Thoracic aorta (tissue), 2 donors: Measurements from ENCODE around the gene ZNF462. TPM values are rescaled to one million over a fixed set of nuclear protein-coding genes. Genes with fewer than 3 reads are reported as not detected.

ENCODE experiments used
- ATAC-seq: fragments of 150-250 bp; one replicate; pipeline ENCODE4 v1.8.0; 2017; ENCODE audit warnings: low read depth; ENCODE audit not compliant: insufficient number of reproducible peaks, low FRiP score
- DNase-seq: peaks from one replicate; pipeline ENCODE4 v3.0.0-alpha.2; 2020; ENCODE audit warnings: low spot score
- H3K27ac ChIP-seq, 2 donors: fragments of 200-600 bp; sonication (generic); 1 replicate in 1 of 2; 2 replicates in 1 of 2; pipeline ENCODE4 v1.5.1; 2016; ENCODE audit warnings: mild to moderate bottlenecking in 2 of 2, moderate library complexity in 2 of 2
- H3K27me3 ChIP-seq: fragments of 200-600 bp; sonication (generic); replicated peaks from 2 replicates; pipeline ENCODE4 v1.6.0; 2016; ENCODE audit warnings: mild to moderate bottlenecking; ENCODE audit not compliant: insufficient read depth
- H3K36me3 ChIP-seq: fragments of 200-600 bp; sonication (generic); one replicate; pipeline ENCODE4 v1.5.1; 2016
- H3K4me1 ChIP-seq, 2 donors: fragments of 200-600 bp; sonication (generic); 1 replicate in 1 of 2; 2 replicates in 1 of 2; pipeline versions ENCODE4 v1.5.1 to v1.6.0; 2016; ENCODE audit warnings: low read depth in 2 of 2, mild to moderate bottlenecking in 1 of 2; ENCODE audit not compliant: control insufficient read depth in 1 of 2
- H3K4me3 ChIP-seq: fragments of 200-600 bp; sonication (generic); 2 replicates; pipeline ENCODE4 v1.5.1; 2016; ENCODE audit warnings: mild to moderate bottlenecking
- H3K9me3 ChIP-seq: fragments of 200-600 bp; sonication (generic); 2 replicates; pipeline ENCODE4 v1.5.1; 2016
- total RNA-seq, 2 donors: library from RNA; depleted of rRNA; stranded (reverse); fragments of >200 nt; gene quantifications; one replicate each; pipeline versions ENCODE4 v1.1.0 to v1.2.3, GENCODE V29; 2016
- TF ChIP-seq, protein P1 (sequence below): fragments of 200-600 bp; sonication (generic); IDR thresholded peaks from one replicate; pipeline ENCODE4 v1.5.1; 2019; ENCODE audit warnings: antibody characterized with exemption

The ZNF462 gene
- total RNA-seq, 2 donors from 2014 or later = 9.6 to 12.3 TPM

DNA sequence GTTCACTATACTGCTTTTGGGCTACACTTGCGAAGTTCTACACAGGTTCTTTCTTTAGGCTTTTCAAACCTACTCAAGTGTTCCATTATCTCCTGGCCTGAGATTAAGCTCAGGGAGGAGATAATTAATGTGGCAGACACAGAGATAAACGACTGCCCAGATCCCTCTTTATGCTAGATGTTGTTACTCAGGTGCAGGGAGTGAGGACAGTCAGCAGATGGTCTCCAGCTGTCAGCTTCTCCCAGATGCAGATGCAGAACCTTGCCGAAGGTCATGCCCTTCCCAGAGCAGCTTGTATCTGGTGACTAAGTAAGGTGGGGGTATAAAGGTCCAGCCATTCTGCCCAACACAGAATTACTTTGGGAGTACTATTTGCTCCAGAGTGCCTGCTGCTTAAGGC lies 166.2 kb downstream of the ZNF462 start:
- TF ChIP-seq, protein P1, sequence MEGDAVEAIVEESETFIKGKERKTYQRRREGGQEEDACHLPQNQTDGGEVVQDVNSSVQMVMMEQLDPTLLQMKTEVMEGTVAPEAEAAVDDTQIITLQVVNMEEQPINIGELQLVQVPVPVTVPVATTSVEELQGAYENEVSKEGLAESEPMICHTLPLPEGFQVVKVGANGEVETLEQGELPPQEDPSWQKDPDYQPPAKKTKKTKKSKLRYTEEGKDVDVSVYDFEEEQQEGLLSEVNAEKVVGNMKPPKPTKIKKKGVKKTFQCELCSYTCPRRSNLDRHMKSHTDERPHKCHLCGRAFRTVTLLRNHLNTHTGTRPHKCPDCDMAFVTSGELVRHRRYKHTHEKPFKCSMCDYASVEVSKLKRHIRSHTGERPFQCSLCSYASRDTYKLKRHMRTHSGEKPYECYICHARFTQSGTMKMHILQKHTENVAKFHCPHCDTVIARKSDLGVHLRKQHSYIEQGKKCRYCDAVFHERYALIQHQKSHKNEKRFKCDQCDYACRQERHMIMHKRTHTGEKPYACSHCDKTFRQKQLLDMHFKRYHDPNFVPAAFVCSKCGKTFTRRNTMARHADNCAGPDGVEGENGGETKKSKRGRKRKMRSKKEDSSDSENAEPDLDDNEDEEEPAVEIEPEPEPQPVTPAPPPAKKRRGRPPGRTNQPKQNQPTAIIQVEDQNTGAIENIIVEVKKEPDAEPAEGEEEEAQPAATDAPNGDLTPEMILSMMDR = no peak
- Histone ChIP-seq H3K4me3 (no peak overlapping the region), H3K27ac (no peak overlapping the region), H3K27me3 (no peaks in the 10 kb centered on the region), H3K36me3 (no peaks in the 10 kb centered on the region), H3K9me3 (no peaks in the 10 kb centered on the region), H3K4me1 (no peaks in the 10 kb centered on the region)
- ATAC-seq = no peak
- DNase-seq = no peak

GRCh38 chr9:107033966-107034365 lies 171.0 kb downstream of the ZNF462 start:
- no peaks in the 10 kb centered on the region for H3K36me3 ChIP-seq
- TF ChIP-seq, protein P1 = no peak
- DNase-seq = no peak

DNA sequence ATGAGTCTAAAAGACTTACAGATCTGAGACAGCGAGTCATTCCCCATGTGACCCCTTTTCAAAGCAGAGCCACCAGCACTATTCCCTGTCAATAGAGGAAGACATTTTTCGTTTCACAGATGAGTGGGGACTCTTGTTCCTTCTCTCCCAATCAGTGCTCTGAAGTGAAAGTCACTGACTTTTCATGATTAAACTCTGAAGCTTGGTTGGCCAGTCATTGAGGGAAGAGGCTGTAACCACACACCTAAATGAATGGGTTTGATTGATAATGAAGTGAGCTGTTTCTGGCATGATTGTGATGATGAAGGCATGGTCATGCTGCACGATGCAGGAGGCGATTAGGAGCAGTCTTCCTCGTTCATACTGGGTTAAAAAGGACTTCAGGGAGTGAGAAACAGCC lies 171.9 kb downstream of the ZNF462 start:
- Histone ChIP-seq H3K27ac (no peak overlapping the region), H3K27me3 (no peaks in the 10 kb centered on the region), H3K4me1 (no peaks in the 10 kb centered on the region), H3K36me3 (no peaks in the 10 kb centered on the region), H3K9me3 (no peaks in the 10 kb centered on the region), H3K4me3 (no peak overlapping the region)
- DNase-seq (no peak), ATAC-seq (no peak)
- TF ChIP-seq, protein P1 = no peak

More at GRCh38 chr9:107033966-107034365, 171.0 kb downstream of the ZNF462 start:
- Histone ChIP-seq H3K27ac (no peak overlapping the region), H3K9me3 (no peaks in the 10 kb centered on the region), H3K4me3 (no peak overlapping the region), H3K4me1 (no peaks in the 10 kb centered on the region), H3K27me3 (no peaks in the 10 kb centered on the region)
- no peak for ATAC-seq

DNA sequence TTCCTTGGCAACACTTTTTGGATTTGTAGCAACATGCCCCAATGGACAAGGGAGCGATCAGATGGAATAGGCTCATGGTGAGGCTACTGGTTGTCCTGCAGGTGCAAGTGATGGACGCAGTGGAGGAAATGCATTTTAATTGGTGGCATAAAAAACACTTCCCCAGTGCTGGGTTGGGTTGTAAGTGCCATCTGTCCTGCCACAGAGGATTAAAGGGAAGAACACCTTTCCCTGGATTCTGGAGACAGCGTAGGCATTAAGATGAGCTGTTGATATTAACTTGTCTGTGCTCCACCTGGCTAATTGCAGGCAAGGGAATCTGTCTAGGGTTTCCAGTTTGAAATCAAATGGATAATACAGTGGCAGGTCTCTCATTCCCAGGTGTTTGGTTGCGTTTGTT lies 173.4 kb downstream of the ZNF462 start:
- Histone ChIP-seq H3K36me3 (no peaks in the 10 kb centered on the region), H3K4me3 (no peak overlapping the region), H3K27ac (no peak overlapping the region), H3K27me3 (no peaks in the 10 kb centered on the region), H3K9me3 (no peaks in the 10 kb centered on the region), H3K4me1 (no peaks in the 10 kb centered on the region)
- no peak for DNase-seq
- no peak for ATAC-seq
- TF ChIP-seq, protein P1 = no peak

GRCh38 chr9:107039542-107039941 lies 176.6 kb downstream of the ZNF462 start:
- Histone ChIP-seq H3K4me3 (no peak overlapping the region), H3K9me3 (no peaks in the 10 kb centered on the region), H3K4me1 (no peaks in the 10 kb centered on the region), H3K36me3 (no peaks in the 10 kb centered on the region), H3K27me3 (no peaks in the 10 kb centered on the region), H3K27ac (no peak overlapping the region)
- TF ChIP-seq, protein P1 = no peak
- DNase-seq = no peak
- no peak for ATAC-seq
